GM19099 (cell line): ENCODE data around the gene C19orf81.

Experiments
- POLR2A ChIP-seq: IDR thresholded peaks from 3 replicates; pipeline ENCODE4 v1.6.1; 2011; ENCODE audit warnings: low read depth; ENCODE audit not compliant: insufficient read length; ENCODE audit errors: extremely low read depth

Gene C19orf81

DNA sequence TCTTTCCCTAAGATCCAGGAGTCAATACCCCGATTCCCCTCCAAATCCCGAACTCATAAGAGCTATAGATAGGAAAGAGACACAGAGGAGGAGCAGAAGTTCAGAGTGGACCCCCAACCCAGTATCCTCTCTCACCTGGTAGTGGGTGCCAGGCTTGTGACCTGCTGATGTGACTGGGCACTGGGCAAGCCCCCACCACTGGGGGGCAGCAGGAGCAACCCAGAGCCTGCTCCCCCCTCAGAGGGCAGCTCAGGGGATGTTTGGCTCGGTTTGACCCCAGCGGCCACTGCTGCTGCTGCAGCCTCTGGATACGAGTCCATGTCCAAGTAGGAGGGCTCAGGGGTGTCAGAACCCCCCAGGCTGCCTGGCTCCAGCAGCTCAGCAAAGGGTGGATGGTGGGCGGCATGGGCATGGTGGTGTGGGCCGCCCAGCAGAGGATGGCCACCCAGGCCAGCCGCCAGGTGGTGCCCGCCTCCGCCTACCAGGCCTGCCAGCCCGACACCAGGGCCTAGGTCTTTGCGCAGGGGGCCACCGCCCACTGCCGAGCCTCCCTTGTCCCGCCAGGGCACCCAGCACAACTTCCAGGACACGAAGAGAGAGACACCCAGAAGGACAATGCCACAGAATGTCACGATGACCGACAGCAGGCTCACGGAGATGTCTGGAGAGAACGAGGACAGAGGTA lies 17.0 kb upstream of the C19orf81 start:
- TF ChIP-seq POLR2A = no peak

DNA sequence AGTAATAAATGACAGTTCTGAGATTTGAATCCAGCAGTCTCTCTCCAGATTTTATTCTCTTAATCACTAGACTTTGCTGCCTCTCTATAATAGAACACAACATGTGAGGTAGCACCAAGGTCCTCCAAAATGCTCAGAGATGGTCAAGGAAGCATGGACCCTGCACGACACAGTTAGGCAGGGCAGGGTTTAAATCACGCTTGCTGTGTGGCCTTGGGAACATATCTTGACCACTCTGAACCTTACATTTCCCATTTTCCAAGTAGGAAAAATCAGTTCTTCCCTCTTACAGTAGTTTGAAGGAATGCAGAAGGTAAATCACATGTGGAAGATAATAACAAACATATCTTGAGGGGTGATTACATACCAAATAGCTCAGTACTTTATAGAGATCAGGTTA lies 15.9 kb upstream of the C19orf81 start:
- no peak for TF ChIP-seq POLR2A

- TF ChIP-seq POLR2A = no peak
Observed at GRCh38 chr19:50633973-50634372, 15.3 kb upstream of the C19orf81 start.

DNA sequence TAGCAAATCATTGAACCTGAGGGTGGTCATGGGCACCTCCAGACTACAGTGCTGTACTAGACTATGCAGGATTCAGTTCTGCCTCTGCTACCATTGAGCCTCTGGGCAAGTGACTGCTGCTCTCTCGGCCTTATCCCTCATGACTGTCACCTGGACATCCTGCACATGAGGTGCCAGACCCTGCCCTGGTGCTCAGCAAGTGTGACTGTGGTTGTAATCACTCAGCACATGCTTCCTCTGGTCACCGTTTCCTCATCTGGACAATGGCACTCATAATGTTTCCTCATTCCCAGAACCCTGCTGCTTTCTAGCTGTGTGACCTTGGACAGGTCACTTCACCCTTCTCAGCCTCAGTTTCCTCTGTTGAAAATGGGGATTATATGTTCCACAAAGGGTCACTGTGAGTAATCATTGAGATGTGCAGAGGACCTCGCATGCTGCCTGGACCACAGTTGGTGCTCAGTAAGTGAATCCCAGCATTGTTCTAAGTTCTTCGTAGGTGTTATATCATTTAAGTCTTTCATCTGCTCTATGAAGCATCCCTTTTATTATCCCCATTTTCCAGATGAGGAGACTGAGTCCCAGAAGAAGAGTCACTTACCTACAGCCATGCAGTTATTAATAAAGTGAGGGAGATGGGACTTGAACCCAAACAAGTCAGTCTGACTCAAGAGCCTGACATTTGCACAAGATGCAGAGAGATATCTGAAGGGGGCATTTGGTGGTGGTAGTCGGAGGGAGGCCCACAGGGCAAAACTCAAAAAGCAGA lies 12.7 kb upstream of the C19orf81 start:
- TF ChIP-seq POLR2A = no peak

- no peak for TF ChIP-seq POLR2A
Observed at GRCh38 chr19:50638600-50638999, 10.6 kb upstream of the C19orf81 start.

- no peak for TF ChIP-seq POLR2A
Observed at GRCh38 chr19:50639121-50640112, 9.8 kb upstream of the C19orf81 start, which contains the start of gene SYT3. TSS of gene SYT3 (minus strand) at chr19:50639881. CDS start at chr19:50637411, 2,470 bp downstream.

GRCh38 chr19:50640368-50640767 lies 8.9 kb upstream of the C19orf81 start:
- TF ChIP-seq POLR2A = no peak

GRCh38 chr19:50644315-50644915 lies 4.8 kb upstream of the C19orf81 start:
- TF ChIP-seq POLR2A = no peak

GRCh38 chr19:50645107-50645506 lies 4.1 kb upstream of the C19orf81 start:
- no peak for TF ChIP-seq POLR2A

DNA sequence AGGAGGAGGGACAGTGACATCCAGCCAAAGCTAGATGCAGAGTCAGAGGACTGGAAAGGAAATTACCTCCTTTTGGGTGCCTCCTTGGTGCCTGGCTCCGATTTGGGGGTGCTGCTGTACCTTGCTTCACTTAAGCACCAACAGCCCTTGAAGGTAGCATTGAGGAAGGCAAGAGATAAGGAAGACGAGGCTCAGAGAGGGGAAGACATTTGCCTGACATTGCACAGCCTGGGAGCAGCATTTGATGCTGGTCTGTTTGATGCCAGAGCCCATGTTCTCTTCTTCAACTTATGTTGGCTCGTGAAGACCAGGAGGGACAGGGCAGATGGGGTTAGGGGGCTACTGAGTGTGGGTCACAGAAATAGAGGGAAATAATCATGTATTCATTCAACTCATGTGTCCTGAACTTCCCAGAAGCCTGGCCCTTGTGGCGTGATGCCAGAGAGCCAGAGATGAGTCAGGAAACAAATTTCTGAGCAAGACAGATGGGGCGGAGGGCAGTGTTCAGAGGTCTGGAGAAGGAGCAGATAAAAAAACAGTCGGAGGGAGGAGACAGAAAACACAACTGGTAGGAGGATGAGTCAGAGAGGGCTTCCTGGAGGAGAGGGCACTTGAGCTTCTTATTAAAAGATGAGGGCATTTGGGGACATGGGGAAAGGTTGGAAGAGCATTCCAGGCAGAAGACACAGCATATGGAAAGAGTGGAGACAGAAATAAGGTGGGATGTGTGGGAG lies 3.0 kb upstream of the C19orf81 start:
- no peak for TF ChIP-seq POLR2A

GRCh38 chr19:50647879-50648615 lies 1.2 kb upstream of the C19orf81 start:
- TF ChIP-seq POLR2A = no peak

DNA sequence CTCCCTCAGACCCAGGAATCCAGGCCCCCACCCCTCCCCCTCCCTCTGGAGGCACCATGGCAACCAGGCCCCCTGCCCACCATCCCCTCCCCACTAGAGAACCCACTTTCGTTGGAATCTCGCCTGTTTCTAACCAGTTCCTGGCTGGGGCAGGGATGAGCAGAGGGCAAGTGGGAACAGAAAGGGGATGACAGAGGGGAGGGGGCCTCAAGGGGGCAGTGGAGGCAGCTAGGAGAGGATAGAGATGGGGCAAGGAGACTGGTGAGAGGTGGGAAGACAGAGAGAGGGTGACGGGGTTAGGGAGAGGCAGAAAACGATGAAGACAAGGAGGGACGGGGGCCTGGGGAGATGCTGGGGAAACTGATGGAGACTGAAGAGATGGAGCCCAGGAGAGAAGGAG lies 586 bp upstream of the C19orf81 start:
- TF ChIP-seq POLR2A = no peak

DNA sequence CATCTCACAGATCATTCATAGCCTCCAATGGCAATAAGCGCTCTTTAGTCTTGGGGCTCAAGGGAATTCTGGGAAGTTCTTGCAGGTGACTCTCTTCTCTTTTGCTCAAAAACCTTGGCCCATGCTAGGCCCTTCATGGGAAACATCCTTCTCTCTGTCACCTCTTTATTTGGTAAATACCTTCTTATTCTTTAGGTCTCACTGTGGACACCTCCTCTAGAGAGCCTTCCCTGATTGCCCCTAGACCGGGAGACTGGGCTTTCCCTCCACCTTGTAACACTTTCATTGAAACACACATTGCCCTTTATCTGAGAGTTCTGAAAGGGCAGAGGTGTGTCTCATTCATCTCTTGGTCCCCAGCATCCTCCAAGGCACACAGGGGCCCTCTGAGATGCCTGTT lies 1.9 kb downstream of the C19orf81 start:
- no peak for TF ChIP-seq POLR2A

DNA sequence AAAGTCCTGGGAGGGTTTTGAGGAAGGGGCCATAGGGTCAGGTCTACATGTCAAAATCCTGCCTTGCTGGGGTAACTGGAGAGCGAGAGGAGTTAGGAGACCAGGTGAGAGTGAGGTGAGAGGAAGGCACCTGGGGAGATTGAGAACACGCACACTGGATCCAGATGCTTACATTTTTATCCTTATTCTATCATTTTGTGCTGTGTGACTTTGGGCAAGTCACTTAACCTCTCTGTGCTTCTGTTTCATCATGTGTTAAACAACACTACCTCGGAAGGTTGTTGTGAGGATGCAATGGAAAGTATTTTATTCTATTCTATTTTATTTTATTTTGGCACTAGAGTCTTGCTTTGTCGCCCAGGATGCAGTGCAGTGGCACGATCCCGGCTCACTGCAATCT lies 3.5 kb downstream of the C19orf81 start:
- no peak for TF ChIP-seq POLR2A

DNA sequence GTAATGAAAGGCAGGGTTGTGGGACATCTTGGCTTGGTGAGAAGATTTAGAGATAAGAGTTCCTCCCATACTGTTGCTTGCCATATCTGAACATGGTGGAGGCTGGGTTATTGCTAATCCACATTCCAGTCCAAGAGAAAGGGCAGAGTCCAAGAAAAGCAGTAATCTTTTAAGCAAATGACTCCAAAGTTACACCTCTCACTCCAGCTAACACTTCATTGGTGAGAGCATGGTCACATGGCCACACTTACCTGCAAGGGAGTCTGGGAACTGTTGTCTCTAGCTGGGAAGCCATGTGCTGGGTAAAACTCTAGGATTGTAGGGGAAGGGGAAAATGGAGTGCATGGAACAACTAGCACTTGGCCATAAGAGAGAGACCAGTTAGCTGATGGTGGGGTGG lies 5.6 kb downstream of the C19orf81 start:
- TF ChIP-seq POLR2A = no peak
